PC-9 (cell line): ENCODE data around the gene SCNN1G.

Source experiments
- EZH2 ChIP-seq: fragments of 200-600 bp; sonication (generic); IDR thresholded peaks from 2 replicates; pipeline ENCODE4 v1.8.0; 2017; ENCODE audit warnings: antibody characterized with exemption, low read depth
- TF ChIP-seq, protein P1 (sequence below): fragments of 200-600 bp; sonication (generic); conservative IDR thresholded peaks from 2 replicates; pipeline ENCODE4 v1.6.1; 2017; ENCODE audit warnings: mixed run types, antibody characterized with exemption, mild to moderate bottlenecking, moderate library complexity

DNA sequence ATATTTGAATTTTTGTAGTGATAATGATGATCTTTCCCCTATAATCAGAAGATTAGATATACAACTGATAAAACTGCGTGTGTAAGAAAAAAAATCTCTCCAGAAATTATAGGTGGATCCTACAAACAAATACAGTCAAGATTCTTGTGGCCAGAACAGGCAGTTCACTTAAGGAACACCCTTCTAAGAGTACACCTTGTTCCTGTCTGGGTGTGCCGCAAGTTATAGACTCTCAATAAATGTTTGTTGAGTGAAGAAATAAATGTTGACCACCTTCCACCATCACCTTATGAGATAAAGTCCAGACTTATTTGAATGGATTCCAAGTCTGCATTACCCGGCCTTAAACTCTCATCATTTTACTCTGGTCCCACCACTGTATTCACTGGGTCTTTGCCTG lies 73.9 kb downstream of the SCNN1G start:
- no peak for TF ChIP-seq EZH2
- TF ChIP-seq, protein P1, sequence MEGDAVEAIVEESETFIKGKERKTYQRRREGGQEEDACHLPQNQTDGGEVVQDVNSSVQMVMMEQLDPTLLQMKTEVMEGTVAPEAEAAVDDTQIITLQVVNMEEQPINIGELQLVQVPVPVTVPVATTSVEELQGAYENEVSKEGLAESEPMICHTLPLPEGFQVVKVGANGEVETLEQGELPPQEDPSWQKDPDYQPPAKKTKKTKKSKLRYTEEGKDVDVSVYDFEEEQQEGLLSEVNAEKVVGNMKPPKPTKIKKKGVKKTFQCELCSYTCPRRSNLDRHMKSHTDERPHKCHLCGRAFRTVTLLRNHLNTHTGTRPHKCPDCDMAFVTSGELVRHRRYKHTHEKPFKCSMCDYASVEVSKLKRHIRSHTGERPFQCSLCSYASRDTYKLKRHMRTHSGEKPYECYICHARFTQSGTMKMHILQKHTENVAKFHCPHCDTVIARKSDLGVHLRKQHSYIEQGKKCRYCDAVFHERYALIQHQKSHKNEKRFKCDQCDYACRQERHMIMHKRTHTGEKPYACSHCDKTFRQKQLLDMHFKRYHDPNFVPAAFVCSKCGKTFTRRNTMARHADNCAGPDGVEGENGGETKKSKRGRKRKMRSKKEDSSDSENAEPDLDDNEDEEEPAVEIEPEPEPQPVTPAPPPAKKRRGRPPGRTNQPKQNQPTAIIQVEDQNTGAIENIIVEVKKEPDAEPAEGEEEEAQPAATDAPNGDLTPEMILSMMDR: no peak
